DND-41 (cell line): ENCODE measurements around the gene HECTD1.
A peak's percentile ranks its signal among the peaks of the same experiment; 100 is the strongest.
"Not testable (repeated sequence)": the region's sequence is repeated elsewhere in the genome, so short reads cannot be mapped to it uniquely, and the experiment has no call there.

Source experiments
- ATAC-seq: fragments of 200-7000 bp; cut with Tn5 transposase; 3 replicates; pipeline ENCODE4 v1.9.1; 2021; ENCODE audit warnings: low read depth; ENCODE audit not compliant: insufficient read depth
- DNase-seq: peaks from one replicate; pipeline ENCODE4 v3.0.0-alpha.2; 2020
- H2AFZ ChIP-seq: 2 replicates; pipeline ENCODE4 v1.6.0; 2012; ENCODE audit warnings: low read depth, low read length
- H3K27ac ChIP-seq: 2 replicates; pipeline ENCODE4 v1.5.1; 2012; ENCODE audit warnings: low read length, inconsistent platforms
- H3K27me3 ChIP-seq: fragments of 200-600 bp; sonication (generic); 2 replicates; pipeline ENCODE4 v1.6.0; 2012; ENCODE audit warnings: low read length, mild to moderate bottlenecking, inconsistent platforms; ENCODE audit not compliant: insufficient read depth, poor library complexity
- H3K36me3 ChIP-seq: 2 replicates; pipeline ENCODE4 v1.5.1; 2012; ENCODE audit warnings: low read length, inconsistent platforms; ENCODE audit not compliant: insufficient read depth
- H3K4me1 ChIP-seq: 2 replicates; pipeline ENCODE4 v1.5.1; 2012; ENCODE audit warnings: mild to moderate bottlenecking, low read length; ENCODE audit not compliant: insufficient read depth
- H3K4me2 ChIP-seq: 2 replicates; pipeline ENCODE4 v1.6.0; 2012; ENCODE audit warnings: mild to moderate bottlenecking, moderate library complexity, low read length, inconsistent platforms; ENCODE audit not compliant: insufficient read depth
- H3K4me3 ChIP-seq, 2 experiments: fragments of 200-600 bp in 1 of 2; shearing (Covaris generic) in 1 of 2; 2 replicates each; pipeline ENCODE4 v1.5.1; 2012 to 2016; ENCODE audit warnings: inconsistent platforms in 2 of 2, low read length in 2 of 2, mild to moderate bottlenecking in 2 of 2, low read depth in 1 of 2, moderate library complexity in 1 of 2
- H3K79me2 ChIP-seq: 2 replicates; pipeline ENCODE4 v1.6.0; 2012; ENCODE audit warnings: low read length, inconsistent platforms; ENCODE audit not compliant: insufficient read depth
- H3K9ac ChIP-seq: 2 replicates; pipeline ENCODE4 v1.6.0; 2012; ENCODE audit warnings: low read depth, mild to moderate bottlenecking, inconsistent platforms, low read length, moderate library complexity
- H3K9me3 ChIP-seq: 2 replicates; pipeline ENCODE4 v1.5.1; 2012; ENCODE audit warnings: low read length, moderate library complexity, mild to moderate bottlenecking, inconsistent platforms; ENCODE audit not compliant: insufficient read depth, severe bottlenecking
- H4K20me1 ChIP-seq: 2 replicates; pipeline ENCODE4 v1.6.0; 2012; ENCODE audit warnings: low read length; ENCODE audit not compliant: insufficient read depth
- EZH2 ChIP-seq: IDR thresholded peaks from 3 replicates; pipeline ENCODE4 v1.6.1; 2012; ENCODE audit warnings: borderline replicate concordance, low read depth, mild to moderate bottlenecking, moderate library complexity, low read length, inconsistent platforms; ENCODE audit not compliant: severe bottlenecking
- TF ChIP-seq, protein P1 (sequence below): IDR thresholded peaks from 2 replicates; pipeline ENCODE4 v1.5.1; 2012; ENCODE audit warnings: borderline replicate concordance, low read length, moderate library complexity, mild to moderate bottlenecking; ENCODE audit not compliant: poor library complexity, severe bottlenecking; ENCODE audit errors: extremely low read depth

The HECTD1 gene

DNA sequence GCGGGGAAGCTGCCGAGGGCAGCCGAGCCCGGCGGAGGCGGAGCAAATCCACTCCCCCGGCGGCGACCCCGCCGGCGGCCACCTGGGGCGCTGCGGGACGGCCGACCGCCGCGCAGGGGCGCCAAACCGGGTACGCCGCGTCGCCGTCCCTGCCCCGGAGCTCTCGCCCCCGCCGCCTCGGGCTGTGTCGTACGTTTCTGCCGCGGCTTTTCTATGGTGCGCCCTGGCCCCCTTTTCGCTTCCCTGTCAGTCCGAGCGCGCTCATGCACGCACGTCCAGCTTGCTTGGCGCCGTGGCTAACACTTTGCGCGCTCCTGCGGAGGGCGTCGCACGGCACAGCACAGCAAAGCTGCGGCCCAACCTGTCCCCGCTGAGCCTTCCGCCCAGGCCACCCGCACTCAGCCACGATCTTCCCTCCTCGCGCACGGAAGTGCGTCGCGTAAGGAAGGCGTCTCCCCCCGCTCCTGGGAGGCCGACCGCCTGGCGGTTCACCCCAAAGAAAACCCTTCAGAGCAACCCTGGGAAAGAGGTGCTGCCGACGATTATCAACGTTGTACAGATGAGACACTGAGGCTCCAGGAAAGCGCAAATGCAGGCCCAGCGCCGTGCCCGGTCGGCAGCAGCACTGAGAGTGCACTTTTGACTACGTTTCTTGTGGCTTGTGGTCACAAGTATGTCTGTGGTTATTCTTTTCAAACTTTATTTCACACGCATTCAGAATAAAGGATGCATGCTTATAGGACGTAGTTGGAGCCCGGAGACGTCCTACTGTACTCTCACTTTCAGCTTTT lies at the start of gene HECTD1:
HECTD1 (minus strand) TSS at position 39 of the 791 bp plus-strand sequence. CDS start 1,857 bp downstream, outside the sequence.
- Histone ChIP-seq H2AFZ (peak within 1 kb of the TSS; percentile 95), H4K20me1 (peaks cover 14% of the 10 kb centered on the region; the same call in 1 of the 2 replicates), H3K9me3 (no peaks in the 10 kb centered on the region), H3K4me2 (peak within 1 kb of the TSS; percentile 65), H3K36me3 (peaks cover 11% of the 10 kb centered on the region), H3K79me2 (peaks cover 44% of the 10 kb centered on the region), H3K9ac (peak within 1 kb of the TSS; percentile 96), H3K4me1 (peaks cover 37% of the 10 kb centered on the region), H3K27ac (peak within 1 kb of the TSS; percentile 99), H3K4me3 (peak within 1 kb of the TSS; percentile 82 to 86), H3K27me3 (no peaks in the 10 kb centered on the region)
- ATAC-seq (peak; percentile 75), DNase-seq (peak; percentile 89)
- TF ChIP-seq, protein P1, sequence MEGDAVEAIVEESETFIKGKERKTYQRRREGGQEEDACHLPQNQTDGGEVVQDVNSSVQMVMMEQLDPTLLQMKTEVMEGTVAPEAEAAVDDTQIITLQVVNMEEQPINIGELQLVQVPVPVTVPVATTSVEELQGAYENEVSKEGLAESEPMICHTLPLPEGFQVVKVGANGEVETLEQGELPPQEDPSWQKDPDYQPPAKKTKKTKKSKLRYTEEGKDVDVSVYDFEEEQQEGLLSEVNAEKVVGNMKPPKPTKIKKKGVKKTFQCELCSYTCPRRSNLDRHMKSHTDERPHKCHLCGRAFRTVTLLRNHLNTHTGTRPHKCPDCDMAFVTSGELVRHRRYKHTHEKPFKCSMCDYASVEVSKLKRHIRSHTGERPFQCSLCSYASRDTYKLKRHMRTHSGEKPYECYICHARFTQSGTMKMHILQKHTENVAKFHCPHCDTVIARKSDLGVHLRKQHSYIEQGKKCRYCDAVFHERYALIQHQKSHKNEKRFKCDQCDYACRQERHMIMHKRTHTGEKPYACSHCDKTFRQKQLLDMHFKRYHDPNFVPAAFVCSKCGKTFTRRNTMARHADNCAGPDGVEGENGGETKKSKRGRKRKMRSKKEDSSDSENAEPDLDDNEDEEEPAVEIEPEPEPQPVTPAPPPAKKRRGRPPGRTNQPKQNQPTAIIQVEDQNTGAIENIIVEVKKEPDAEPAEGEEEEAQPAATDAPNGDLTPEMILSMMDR = peak; percentile 85
- TF ChIP-seq EZH2 = no peak

- H3K4me2 ChIP-seq = no peak overlapping the region
- DNase-seq = no peak
Observed at GRCh38 chr14:31257244-31257553, 49.6 kb upstream of the HECTD1 start.

GRCh38 chr14:31256534-31257243 lies 49.1 kb upstream of the HECTD1 start:
- no peak overlapping the region for H3K4me3 ChIP-seq
- no peaks in the 10 kb centered on the region for H4K20me1 ChIP-seq
- no peaks in the 10 kb centered on the region for H3K79me2 ChIP-seq
- ATAC-seq (no peak), DNase-seq (no peak)
- TF ChIP-seq, protein P1 = no peak
- TF ChIP-seq EZH2 = no peak
- no peak overlapping the region for H3K27ac ChIP-seq
- H3K4me2 ChIP-seq = no peak overlapping the region
- no peaks in the 10 kb centered on the region for H3K4me1 ChIP-seq
- H3K9me3 ChIP-seq = no peaks in the 10 kb centered on the region
- no peaks in the 10 kb centered on the region for H3K36me3 ChIP-seq
- no peak overlapping the region for H3K9ac ChIP-seq
- H3K27me3 ChIP-seq = no peaks in the 10 kb centered on the region
- no peak overlapping the region for H2AFZ ChIP-seq

More at GRCh38 chr14:31257244-31257553, 49.6 kb upstream of the HECTD1 start:
- ATAC-seq = no peak
- Histone ChIP-seq H3K9ac (no peak overlapping the region), H2AFZ (no peak overlapping the region), H3K79me2 (no peaks in the 10 kb centered on the region), H3K4me1 (no peaks in the 10 kb centered on the region), H3K27me3 (no peaks in the 10 kb centered on the region), H3K36me3 (no peaks in the 10 kb centered on the region), H3K4me3 (no peak overlapping the region), H3K9me3 (no peaks in the 10 kb centered on the region), H4K20me1 (no peaks in the 10 kb centered on the region), H3K27ac (no peak overlapping the region)
- TF ChIP-seq, protein P1 = no peak
- TF ChIP-seq EZH2 = no peak

DNA sequence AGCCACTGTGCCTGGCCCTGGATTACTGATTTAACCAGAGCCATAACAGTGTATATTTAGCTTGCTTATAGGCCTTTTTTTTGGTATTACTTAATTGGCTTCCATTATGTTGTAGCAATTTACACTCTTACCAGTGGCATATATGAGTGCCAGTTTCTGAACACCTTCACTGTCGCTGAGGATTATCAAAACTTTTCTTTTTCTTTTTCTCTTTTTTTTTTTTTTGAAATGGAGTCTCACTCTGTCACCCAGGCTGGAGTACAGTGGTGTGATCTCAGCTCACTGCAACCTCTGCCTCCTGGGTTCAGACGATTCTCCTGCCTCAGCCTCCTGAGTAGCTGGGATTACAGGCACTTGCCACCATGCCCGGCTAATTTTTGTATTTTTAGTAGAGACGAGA lies 48.3 kb upstream of the HECTD1 start:
- H3K27ac ChIP-seq, H3K27me3 ChIP-seq, H2AFZ ChIP-seq, H3K4me1 ChIP-seq, H3K9me3 ChIP-seq, H3K36me3 ChIP-seq, DNase-seq, ATAC-seq, H3K4me2 ChIP-seq, H3K4me3 ChIP-seq, H4K20me1 ChIP-seq, H3K79me2 ChIP-seq, H3K9ac ChIP-seq: not testable (repeated sequence)
